HEK293T (cell line): ENCODE measurements around the gene ZBTB34.

ENCODE experiments used
- CTCF ChIA-PET: fragments of 350-600 bp; formaldehyde crosslinking; extraction: SDS; loops from one replicate; lab custom pipeline; 2021; ENCODE audit warnings: antibody characterized with exemption, inconsistent platforms; lab: Yijun Ruan, JAX
- POLR2A ChIA-PET: fragments of 350-600 bp; formaldehyde crosslinking; extraction: SDS; loops from one replicate; lab custom pipeline; 2020; ENCODE audit warnings: antibody characterized with exemption, inconsistent platforms; lab: Yijun Ruan, JAX
- DNase-seq: peaks from one replicate; pipeline ENCODE4 v3.0.0; 2012; ENCODE audit warnings: mixed read lengths; ENCODE audit errors: extremely low spot score
- ARNT ChIP-seq: fragments of 450-650 bp; IDR thresholded peaks from 2 replicates; pipeline ENCODE4 v1.6.1; 2017; ENCODE audit warnings: mild to moderate bottlenecking
- BHLHE40 ChIP-seq: fragments of 450-650 bp; IDR thresholded peaks from 2 replicates; pipeline ENCODE4 v1.6.1; 2016; ENCODE audit warnings: mild to moderate bottlenecking, moderate library complexity, borderline replicate concordance
- CTBP1 ChIP-seq: fragments of 450-650 bp; IDR thresholded peaks from 2 replicates; pipeline ENCODE4 v1.6.1; 2016; ENCODE audit warnings: borderline replicate concordance
- ELF4 ChIP-seq: fragments of 450-650 bp; IDR thresholded peaks from 2 replicates; pipeline ENCODE4 v1.6.1; 2017; ENCODE audit warnings: antibody characterized with exemption
- FOXA1 ChIP-seq: fragments of 450-650 bp; IDR thresholded peaks from 2 replicates; pipeline ENCODE4 v1.6.1; 2016; ENCODE audit warnings: mild to moderate bottlenecking
- FOXK2 ChIP-seq: fragments of 450-650 bp; IDR thresholded peaks from 2 replicates; pipeline ENCODE4 v1.6.1; 2016; ENCODE audit warnings: mild to moderate bottlenecking
- FOXM1 ChIP-seq: fragments of 450-650 bp; IDR thresholded peaks from 2 replicates; pipeline ENCODE4 v1.6.1; 2017; ENCODE audit warnings: mild to moderate bottlenecking, borderline replicate concordance
- HDGF ChIP-seq: fragments of 450-650 bp; IDR thresholded peaks from 2 replicates; pipeline ENCODE4 v1.6.1; 2017; ENCODE audit warnings: antibody characterized with exemption, borderline replicate concordance
- L3MBTL2 ChIP-seq: fragments of 450-650 bp; conservative IDR thresholded peaks from 2 replicates; pipeline ENCODE4 v1.6.1; 2016; ENCODE audit warnings: mild to moderate bottlenecking
- LEF1 ChIP-seq: fragments of 450-650 bp; IDR thresholded peaks from 2 replicates; pipeline ENCODE4 v1.6.1; 2017; ENCODE audit warnings: mild to moderate bottlenecking, borderline replicate concordance
- NFRKB ChIP-seq: fragments of 450-650 bp; IDR thresholded peaks from 2 replicates; pipeline ENCODE4 v1.6.1; 2016; ENCODE audit warnings: mild to moderate bottlenecking, moderate library complexity
- SP1 ChIP-seq: fragments of 450-650 bp; IDR thresholded peaks from 2 replicates; pipeline ENCODE4 v1.6.1; 2017
- SUZ12 ChIP-seq: fragments of 450-650 bp; IDR thresholded peaks from 2 replicates; pipeline ENCODE4 v1.6.1; 2016; ENCODE audit warnings: mild to moderate bottlenecking
- TARDBP ChIP-seq: fragments of 450-650 bp; IDR thresholded peaks from 2 replicates; pipeline ENCODE4 v1.6.1; 2016
- ZNF384 ChIP-seq: fragments of 450-650 bp; IDR thresholded peaks from 2 replicates; pipeline ENCODE4 v1.6.1; 2016
- TF ChIP-seq, protein P1 (sequence below): fragments of 450-650 bp; IDR thresholded peaks from 2 replicates; pipeline ENCODE4 v1.6.1; 2016

Gene ZBTB34

DNA sequence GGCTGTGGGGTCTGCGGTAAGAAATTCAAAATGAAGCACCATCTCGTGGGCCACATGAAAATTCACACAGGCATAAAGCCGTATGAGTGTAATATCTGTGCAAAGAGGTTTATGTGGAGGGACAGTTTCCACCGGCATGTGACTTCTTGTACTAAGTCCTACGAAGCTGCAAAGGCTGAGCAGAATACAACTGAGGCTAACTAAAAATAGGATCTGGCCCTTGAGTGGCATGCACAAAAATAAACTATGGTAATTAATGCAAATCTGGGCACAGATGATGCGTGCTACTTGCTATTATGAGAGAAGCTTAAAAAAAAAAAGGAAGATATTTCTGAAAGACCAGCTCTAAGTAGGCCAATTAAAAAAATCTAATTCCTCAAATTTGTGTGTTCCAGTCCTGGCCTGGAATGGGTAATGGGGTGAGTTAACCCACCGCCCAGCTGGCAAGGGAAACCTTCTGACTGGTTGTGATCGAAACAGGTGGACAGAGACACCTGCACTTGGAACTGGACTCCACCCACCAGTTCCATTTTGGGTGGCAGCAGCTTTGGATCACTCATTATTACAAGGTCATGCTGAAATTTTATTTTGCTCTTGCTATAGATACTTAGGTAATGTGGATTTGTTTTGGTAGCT is 26.6 kb upstream of the ZBTB34 start:
- POLR2A ChIA-PET = no interaction called here
- CTCF ChIA-PET = interaction anchor here (0.6 kb wide), 1 partner anchor 19 kb away, joined by 5 read pairs; no protein-coding TSS in a partner anchor
- no peak for DNase-seq
- TF ChIP-seq FOXA1 = no peak
- TF ChIP-seq ZNF384 = no peak
- TF ChIP-seq NFRKB = no peak
- TF ChIP-seq FOXM1 = no peak

DNA sequence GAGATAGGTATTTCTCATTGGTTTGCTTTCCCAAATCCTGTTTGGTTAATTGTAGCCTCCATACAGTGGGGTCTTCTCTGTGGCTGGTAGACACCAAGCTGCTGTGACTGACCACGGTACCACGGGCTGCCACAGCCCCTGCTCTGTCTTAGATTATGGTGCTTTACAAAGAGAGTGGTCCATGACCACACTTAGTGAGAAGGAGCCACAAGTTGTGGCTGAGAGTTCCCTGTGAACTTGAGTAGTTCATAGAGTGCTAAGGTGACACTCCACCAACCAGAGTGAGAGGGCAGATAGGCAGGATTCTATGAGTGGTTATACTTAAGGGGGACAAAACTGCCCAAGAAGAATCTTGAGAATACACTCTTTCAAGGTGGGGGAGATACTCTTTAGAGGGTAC is 25.8 kb upstream of the ZBTB34 start:
- CTCF ChIA-PET = no interaction called here
- POLR2A ChIA-PET = interaction anchor here (1.7 kb wide), 1 partner anchor 30 kb away, joined by 7 read pairs; the partner anchor contains the start of gene ZBTB43
- TF ChIP-seq ZNF384 (no peak), CTBP1 (no peak), ELF4 (no peak), NFRKB (no peak), FOXM1 (no peak)
- no peak for DNase-seq

DNA sequence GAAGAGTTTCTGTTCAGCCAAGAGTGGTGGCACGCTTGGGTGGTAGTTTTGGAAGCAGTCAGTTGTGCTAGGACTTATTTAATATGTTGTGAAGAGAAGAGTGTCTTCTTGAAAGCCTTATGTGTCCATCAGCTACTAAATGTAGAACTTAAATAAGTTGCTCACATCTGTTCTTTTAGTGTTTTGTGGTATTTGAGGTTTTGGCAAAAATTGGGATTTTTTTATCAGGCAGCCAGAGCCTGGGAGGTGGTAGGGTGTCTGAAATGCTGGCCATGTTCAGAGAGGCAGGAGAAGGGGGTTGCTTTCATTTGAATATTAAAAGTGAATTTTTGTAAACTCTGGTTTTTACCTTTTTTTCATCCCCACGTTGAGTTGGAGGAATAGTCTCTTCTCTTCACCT is 24.2 kb upstream of the ZBTB34 start:
- CTCF ChIA-PET = no interaction called here
- no peak for DNase-seq
- TF ChIP-seq SP1 (no peak), L3MBTL2 (no peak), HDGF (no peak), NFRKB (no peak), ELF4 (no peak), LEF1 (no peak), SUZ12 (no peak), BHLHE40 (no peak), ZNF384 (no peak), FOXA1 (no peak), FOXK2 (no peak), ARNT (no peak), FOXM1 (no peak), TARDBP (no peak), CTBP1 (no peak)
- TF ChIP-seq, protein P1, sequence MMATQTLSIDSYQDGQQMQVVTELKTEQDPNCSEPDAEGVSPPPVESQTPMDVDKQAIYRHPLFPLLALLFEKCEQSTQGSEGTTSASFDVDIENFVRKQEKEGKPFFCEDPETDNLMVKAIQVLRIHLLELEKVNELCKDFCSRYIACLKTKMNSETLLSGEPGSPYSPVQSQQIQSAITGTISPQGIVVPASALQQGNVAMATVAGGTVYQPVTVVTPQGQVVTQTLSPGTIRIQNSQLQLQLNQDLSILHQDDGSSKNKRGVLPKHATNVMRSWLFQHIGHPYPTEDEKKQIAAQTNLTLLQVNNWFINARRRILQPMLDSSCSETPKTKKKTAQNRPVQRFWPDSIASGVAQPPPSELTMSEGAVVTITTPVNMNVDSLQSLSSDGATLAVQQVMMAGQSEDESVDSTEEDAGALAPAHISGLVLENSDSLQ = no peak
- POLR2A ChIA-PET = interaction anchor here (0.7 kb wide), 1 partner anchor 32 kb away, joined by 3 read pairs; no protein-coding TSS in a partner anchor

DNA sequence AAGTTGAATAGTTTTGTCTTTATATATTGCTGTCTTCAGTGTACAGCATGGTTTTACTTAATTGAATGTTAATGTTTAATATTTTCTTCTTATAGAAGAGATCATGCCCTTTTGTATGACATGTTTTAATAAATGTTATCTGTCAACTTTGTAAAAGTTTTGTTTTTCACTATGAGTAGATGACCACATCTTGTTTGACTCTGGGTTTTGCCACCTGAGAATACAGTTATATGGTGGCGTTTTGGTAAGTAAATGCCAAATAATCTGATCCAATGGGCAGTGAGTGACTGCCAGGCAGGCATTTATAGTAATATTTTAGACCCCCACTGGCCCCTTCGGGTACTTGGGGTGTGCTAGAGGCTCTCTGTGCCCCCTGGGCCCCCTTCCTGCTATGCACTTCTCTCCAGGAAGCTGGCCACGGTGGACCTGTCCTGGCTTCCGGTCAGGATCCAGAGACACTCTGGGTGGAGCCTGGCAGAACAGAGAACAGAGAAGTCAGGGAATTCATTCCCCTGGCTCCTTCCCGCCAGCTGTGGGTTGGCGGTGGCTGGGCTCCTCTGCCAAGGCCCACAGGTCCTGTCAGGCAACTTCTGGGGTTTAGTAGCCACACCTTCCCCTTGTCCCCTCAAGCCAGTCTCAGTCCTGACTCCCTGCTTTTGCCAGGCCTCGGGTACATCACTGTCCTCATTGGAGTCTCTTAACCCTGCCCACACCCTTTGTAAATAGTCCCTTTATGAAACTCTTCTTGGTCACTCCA is 22.2 kb upstream of the ZBTB34 start:
- DNase-seq = no peak
- POLR2A ChIA-PET = no interaction called here
- TF ChIP-seq SUZ12 (no peak), FOXM1 (no peak), FOXK2 (no peak), ZNF384 (no peak), SP1 (no peak), NFRKB (no peak), HDGF (no peak), L3MBTL2 (no peak), LEF1 (no peak), BHLHE40 (no peak), CTBP1 (no peak), FOXA1 (no peak), ELF4 (no peak)
- TF ChIP-seq, protein P1 = no peak
- CTCF ChIA-PET = no interaction called here

DNA sequence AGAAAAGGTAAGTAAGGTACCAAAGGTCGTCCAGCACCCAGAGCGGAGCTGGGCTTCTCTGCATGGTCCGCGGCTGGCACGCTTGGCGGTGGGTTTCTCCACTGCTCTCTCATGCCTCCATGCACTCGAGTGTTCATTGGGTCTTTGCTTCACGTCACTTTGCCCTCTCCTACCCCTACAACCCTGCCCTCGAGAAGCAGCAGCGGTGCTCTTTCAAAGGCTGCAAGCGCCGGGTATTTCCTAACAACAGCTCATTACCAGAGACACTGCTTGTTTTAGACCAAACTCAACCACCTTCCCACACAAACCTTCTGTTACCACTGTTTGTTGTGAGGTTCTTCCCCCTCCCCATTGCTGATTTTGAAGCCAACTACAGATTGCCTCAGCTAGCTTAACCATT is 21.5 kb upstream of the ZBTB34 start:
- CTCF ChIA-PET = interaction anchor here (0.8 kb wide), 1 partner anchor 10 kb away, joined by 3 read pairs; no protein-coding TSS in a partner anchor
- TF ChIP-seq CTBP1 (no peak), SUZ12 (no peak), FOXA1 (no peak), L3MBTL2 (no peak), ELF4 (no peak), BHLHE40 (no peak), FOXK2 (no peak), FOXM1 (no peak), HDGF (no peak), LEF1 (no peak), TARDBP (no peak), SP1 (no peak), NFRKB (no peak), ZNF384 (no peak)
- TF ChIP-seq, protein P1 = no peak
- POLR2A ChIA-PET = no interaction called here
- DNase-seq = no peak

DNA sequence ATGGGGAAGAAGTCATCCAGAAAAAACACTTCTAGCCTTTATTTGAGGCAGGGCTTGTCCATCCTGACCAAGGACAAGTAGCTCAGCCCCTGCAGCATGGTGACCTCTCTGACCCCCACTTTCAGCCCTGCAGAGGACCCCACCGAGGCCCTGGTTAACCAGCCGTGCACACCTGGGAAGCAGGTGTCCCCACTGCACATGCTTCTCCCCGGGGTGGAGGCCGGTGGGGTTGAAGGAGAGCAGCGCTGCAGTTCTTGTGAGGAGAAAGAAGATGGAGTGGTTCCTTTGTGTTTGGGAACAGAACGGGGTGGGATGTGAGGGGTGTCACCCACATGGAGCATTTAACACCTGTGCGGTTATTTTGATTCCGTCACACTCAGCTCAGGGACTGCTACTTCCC is 21.1 kb upstream of the ZBTB34 start:
- ChIA-PET CTCF (interaction anchor here (0.8 kb wide), 1 partner anchor 10 kb away, joined by 3 read pairs; no protein-coding TSS in a partner anchor), POLR2A (interaction anchor here (0.6 kb wide), 1 partner anchor 15 kb away, joined by 3 read pairs; no protein-coding TSS in a partner anchor)
- no peak for TF ChIP-seq FOXA1
- TF ChIP-seq, protein P1 = no peak
- no peak for TF ChIP-seq TARDBP
- TF ChIP-seq FOXK2 = no peak
- no peak for TF ChIP-seq L3MBTL2
- no peak for TF ChIP-seq BHLHE40
- TF ChIP-seq FOXM1 = no peak
- TF ChIP-seq ZNF384 = no peak
- no peak for TF ChIP-seq NFRKB
- TF ChIP-seq HDGF = no peak
- no peak for TF ChIP-seq CTBP1
- no peak for TF ChIP-seq SP1
- TF ChIP-seq LEF1 = no peak
- TF ChIP-seq SUZ12 = no peak
- no peak for TF ChIP-seq ARNT
- DNase-seq = no peak
